Activated CD4-positive, alpha-beta T cell treated with anti-CD3 and anti-CD28 coated beads, Interleukin-2, amount 50 U/mL, for 24 hours (primary cell): ENCODE results near the gene PLPP3.
"Not testable (repeated sequence)": the region's sequence is repeated elsewhere in the genome, so short reads cannot be mapped to it uniquely, and the experiment has no call there.

Source experiments
- DNase-seq, 2 donors: peaks; one replicate each; pipeline ENCODE4 v3.0.0-alpha.2; 2020; ENCODE audit warnings: low read depth in 1 of 2, low spot score in 1 of 2

PLPP3 gene

DNA sequence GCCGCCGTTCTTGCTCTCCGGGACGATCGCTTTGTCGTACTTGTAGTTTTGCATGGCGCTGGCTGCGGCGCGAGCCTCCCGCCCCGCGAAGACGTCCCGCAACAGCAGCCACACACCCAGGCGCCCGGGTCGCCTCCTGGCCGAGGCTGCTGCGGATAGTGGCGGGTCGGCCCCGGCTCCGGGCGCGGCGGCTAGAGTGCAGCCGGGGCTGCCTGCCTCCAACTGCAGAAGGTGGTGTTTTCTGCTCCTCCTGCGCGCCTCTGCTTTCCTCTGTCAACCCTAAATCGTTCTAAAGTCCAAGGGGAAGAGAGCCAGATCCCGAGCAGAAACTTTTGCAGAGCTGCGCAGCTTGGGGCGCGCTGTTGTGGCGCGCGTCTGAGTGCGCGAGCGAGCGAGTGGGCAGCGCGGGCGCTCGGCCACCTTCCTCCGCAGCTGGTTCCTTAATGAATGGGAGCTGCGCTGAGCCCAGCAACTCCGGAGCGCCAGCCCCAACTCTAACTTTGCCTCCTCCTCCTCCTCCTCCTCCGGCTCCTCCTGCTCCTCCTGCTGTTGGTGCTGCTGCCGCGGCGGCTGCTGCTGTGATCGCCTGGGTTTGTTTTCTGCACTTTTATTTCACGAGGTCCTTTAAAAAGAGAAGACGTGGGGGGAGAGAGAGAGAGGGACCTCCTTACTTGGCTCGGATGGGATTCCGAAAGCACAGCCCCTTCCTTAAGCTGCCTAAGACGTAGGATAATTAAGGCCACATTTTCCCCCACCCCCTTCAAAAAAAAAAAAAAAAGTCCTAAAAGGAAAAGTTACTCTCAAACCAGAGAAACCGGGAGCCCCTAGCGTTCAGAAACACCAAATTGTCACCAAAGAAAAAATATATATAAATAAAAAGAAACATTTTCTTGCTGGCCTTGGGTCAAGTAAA lies at the start of gene PLPP3:
Gene PLPP3 (minus strand): TSS at position 601 of the 913 bp plus-strand sequence. CDS start 547 bp downstream, at position 54.
- no peak for DNase-seq

DNA sequence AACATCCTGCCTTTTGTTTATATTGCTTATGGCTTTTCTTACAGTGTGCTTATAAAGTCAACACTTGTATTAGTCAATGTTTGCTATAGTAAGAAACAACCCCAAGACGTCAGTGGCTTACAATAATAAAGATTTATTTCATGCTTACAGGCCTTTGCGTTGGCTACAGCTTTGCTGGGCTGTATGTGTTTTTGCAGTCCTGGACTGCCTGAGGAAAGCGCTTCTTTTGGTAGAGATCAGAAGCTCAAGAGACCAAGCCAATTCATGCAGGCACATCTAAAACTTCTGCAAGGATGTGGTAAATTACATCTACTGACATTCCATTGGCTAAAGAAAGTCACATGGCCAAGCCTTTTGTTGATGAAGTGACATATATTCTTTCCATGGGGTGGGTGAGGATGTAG lies 48.3 kb upstream of the PLPP3 start:
- DNase-seq: no peak

DNA sequence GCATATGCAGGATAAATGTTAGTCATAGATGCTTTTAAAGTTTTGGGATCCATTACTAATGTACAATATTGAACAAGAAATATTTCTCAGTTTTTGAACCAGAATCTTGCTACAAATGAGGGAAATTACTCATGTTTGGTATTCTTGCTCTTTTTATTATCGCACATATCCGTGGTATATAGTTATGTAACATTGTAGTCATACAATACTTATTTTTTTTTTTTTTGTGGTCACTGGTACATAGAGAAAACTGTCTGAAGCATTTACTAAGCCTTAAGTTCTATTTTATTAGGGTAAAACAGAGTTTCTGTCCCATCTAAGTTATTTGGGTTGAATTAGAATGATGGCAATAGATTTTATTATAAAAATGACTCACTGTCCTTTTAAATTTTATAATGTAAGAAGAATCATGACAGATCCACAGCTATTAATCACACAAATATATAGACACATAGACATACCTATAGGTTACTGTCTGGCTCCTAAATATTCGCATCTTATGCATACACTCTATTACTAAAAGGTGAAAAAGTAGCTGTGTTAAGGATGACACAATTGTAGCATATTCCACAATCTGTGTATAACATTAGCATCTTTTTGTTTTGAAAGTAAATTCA lies 47.8 kb upstream of the PLPP3 start:
- no peak for DNase-seq

DNA sequence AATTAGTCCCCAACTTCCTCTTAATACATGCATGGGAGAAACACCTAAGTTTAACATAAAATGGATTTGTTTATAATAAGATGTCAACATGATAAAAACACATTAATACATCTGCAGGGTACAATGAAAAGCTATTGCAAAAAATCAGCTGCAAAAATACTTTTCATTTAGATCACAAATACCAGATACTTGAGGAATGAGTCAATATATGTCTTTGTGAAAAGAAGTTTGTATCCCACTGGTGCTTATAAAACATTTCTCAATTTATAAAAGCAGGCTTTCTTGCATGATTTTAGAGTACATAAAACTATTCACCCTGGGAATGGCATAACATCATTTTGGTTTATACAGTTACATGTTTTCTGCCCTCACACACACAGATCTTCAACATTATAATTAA lies 47.2 kb upstream of the PLPP3 start:
- DNase-seq: no peak

DNA sequence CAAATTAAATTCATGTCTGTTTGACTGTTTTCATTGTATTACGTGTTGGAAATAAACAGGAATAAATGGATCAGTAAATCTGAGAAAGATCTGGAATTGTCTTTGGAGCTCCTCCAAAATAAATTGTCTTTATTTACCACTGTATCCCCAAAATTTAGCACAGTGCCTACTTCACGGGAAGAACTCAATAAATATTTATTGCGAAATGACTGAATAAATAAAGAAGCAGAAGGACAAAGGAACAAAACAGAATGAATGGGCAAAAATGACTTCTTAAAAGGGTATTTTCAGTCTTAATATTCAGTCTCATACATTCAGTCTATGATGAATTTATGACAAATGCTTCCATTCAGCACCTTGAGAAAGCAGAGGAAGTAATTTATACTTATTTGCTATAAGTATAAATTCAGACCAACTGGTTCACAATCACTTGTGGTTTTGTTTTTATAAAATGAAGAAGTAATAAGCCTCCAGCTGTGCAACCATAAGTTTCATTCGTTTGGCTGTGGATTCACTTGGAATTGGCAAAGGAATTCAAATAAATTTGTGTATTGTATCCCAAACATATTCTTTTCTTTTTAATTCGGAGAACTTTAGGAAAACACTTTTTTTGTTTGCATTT lies 46.6 kb upstream of the PLPP3 start:
- DNase-seq: no peak

DNA sequence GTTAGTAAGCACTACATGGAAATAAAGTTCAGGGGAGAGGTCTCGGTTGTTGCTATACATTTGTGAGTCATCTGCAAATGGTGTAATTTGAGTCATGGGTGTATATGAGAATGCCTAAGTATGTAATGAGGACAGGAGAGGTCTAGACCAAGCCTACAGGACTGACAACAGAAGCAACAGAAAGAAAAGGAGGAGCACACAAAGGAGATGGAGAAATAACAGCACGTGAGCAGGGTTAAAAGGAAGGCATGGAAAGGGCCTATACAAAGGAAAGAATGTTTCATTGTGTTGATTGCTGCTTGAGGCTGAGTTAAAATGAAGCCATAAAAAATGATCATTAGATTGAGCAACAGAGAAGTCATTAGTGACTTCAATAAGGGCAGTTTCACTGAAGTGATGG lies 37.8 kb upstream of the PLPP3 start:
- DNase-seq: no peak

DNA sequence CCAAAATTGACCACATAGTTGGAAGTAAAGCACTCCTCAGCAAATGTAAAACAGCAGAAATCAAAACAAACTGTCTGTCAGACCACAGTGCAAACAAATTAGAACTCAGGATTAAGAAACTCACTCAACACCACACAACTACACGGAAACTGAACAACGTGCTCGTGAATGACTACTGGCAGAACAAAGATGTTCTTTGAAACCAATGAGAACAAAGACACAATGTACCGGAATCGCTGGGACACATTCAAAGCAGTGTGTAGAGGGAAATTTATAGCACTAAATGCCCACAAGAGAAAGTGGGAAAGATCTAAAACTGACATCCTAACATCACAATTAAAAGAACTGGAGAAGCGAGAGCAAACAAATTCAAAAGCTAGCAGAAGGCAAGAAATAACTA lies 31.4 kb upstream of the PLPP3 start:
- DNase-seq: not testable (repeated sequence)

DNA sequence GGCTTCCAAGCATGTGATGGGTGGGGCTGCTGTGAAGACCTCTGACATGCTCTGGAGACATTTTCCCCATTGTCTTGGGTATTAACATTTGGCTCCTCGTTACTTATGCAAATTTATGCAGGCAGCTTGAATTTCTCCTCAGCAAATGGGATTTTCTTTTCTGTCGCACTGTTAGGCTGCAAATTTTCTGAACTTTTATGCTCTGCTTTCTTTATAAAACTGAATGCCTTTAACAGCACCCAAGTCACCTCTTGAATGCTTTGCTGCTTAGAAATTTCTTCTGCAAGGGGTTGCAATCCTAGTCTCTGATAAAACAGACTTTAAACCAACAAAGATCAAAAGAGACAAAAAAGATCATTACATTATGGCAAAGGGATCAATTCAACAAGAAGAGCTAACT lies 30.7 kb upstream of the PLPP3 start:
- not testable (repeated sequence) for DNase-seq

DNA sequence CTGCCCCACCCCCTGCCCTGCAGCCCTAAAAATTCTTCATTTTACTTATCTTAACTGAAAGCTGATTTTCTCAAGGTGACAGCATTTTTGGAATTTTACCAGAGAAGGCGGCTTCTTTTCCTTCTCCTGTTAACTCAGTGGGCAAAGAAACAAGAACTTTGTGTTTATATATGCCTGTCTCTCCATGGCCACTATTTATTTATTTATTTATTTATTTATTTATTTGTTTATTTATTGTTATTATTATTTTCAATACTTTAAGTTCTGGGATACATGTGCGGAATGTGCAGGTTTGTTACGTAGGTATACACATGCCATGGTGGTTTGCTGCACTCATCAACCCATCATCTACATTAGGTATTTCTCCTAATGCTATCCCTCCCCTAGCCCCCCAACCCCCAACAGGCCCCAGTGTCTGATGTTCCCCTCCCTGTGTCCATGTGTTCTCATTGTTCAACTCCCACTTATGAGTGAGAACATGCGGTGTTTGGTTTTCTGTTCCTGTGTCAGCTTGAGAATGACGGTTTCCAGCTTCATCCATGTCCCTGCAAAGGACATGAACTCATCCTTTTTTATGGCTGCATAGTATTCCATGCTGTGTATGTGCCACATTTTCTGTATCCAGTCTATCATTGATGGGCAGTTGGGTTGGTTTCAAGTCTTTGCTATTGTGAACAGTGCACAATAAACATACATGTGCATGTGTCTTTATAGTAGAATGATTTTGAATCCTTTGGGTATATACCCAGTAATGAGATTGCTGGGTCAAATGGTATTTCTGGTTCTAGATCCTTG lies 16.2 kb upstream of the PLPP3 start:
- DNase-seq: not testable (repeated sequence)

DNA sequence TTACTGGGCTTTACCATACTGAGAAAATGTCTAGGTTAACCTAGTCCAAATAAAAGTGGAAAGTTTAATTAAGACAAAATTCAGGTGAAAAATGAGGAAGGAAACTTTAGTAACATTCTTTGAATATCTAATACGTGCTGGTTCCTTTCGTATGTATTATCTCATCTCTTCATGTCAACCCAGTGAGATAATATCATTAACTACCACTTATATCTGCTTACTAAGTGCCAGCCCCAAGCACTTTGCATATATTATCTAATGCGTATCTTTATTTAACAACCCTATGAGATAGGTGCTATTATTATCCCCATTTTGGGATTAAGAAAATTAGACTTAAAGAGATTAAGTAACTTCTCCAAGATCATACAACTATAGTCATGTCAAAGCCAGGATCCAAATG lies 12.5 kb upstream of the PLPP3 start:
- DNase-seq: no peak

DNA sequence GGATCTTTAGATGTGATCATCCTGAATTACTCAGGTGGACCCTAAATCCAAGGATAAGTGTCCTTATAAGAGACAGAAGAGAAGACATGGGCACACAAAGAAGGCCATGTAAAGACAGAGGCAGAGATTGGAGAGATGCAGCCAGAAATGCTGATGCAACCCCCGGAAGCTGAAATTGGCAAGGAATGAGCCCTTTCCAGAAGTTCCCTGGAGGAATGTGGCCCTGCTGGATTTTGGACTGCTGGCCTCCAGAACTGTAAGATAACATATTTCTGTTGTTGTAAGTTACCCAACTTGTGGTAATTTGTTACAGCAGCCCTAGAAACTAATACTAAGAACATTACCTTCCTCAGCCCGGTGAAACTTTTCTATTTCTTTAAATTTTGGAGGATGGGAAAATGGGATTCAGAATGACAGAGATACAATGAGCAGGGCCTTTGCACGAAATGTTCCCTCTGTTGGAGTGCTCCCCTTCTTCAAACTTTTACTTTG lies 11.2 kb upstream of the PLPP3 start:
- no peak for DNase-seq

DNA sequence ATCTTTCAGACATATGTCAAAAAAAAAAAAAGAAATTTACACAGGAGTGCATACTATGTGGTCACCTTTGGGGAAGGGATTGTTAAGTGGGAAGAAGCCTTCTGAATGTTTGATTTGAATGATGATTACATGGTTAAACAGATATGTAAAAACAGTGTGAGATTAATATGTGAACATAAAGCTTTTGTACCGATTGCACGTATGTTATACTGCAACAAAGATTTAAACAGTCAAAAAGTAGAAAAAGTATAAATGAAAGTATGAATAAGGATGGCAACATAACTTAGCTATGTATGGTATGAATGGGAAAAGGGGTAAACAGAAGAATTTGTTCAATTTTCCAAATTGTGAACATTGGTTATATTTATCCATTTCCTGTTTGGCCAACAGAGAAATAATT lies 10.0 kb upstream of the PLPP3 start:
- no peak for DNase-seq

DNA sequence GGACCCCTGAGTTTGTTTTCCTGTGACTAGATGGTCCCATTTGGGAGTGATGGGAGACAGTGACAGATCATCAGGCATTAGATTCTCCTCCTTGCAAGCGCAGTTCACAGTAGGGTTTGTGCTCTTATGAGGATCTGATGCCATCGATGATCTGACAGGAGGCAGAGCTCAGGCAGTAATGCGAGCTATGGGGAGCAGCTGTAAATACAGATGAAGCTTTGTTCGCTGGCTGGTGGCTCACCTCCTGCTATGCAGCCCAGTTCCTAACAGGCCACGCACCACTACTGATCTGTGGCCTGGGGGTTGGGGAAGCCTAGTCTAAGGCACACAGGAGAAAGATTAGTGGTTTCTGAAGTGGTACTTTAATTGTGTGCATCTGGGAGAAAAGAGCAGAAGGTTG lies 7.1 kb upstream of the PLPP3 start:
- no peak for DNase-seq

DNA sequence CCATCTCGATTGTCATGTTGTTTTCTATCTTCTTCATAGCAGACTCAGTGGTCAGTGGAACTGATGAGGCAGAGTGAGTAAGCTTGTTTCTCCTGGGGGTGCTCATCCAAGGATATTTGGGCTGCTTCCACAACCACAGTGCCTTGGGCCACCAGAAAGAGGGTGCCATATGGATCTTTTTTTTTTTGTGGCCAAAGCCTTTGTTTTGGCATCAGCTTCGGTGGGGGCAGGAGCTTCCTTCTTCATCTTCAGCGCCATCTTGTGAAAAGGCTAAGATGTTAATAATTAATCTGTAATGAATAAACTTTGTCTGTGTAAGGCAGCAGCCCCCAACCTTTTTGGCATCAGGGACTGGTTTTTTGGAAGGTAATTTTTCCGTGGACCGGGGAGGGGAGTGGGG lies 6.6 kb upstream of the PLPP3 start:
- DNase-seq: no peak

DNA sequence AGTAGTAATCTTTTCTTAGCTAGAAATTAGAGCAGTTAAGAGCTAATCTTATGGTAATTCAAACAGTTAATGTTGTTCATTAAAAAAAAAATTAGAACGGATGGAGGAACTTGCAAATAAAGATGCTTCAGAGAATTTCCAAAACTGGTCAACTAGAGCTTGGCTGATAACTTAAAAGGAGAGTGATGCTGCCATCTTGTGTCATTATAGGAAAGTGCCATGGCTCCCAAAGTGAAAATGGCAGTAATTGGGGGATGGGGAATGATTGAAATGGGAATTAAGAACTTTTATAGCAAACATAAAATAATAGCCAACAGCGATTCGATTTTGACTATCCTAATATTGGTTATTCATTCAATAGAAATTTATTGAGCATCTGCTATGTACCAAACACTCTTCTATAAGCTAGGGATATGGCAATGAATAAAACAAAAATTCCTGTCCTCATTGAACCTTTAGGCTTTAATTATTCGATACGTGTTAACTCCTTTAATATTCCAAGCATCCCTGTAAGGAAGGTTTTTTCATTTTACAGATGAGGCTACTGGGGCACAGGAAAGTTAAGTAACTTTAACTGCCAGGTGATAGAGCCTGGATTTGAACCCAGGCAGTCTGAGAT lies 5.7 kb upstream of the PLPP3 start:
- no peak for DNase-seq

DNA sequence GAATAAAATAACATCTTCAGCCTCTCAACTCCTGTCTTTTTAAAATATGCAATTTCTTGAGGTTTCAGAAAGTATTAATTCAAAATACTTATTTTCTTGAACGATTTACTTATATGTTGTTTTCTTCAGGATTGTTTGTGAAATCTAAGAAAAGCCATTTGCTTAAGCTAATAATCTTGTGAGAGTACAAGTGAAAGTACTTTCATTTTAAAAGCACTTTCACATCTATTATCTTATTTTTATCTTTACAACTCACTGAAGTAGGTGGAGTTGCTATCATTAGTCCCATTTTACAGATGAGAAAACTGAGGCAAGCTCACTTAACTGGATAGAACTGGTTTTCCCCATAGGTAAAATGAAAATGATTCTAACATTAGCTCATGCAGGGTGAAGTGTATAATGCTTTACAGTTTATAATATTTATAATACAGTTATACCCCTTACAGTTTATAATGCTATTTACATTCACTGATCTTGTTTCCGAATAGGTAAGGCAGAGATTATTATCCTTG lies 4.7 kb upstream of the PLPP3 start:
- no peak for DNase-seq

DNA sequence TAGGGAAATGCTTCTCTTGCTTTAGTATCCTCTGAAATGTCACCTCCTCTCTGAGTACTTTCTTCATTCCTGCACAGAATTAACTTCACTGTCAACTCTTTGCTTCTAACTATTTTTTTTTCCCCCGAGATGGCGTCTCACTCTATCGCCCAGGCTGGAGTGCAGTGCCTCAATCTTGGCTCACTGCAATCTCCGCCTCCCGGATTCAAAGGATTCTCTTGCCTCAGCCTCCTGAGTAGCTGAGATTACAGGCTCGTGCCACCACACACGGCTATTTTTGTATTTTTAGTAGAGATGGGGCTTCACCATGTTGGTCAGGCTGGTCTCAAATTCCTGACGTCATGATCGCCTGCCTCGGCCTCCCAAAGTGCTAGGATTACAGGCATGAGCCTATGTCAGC lies 1.4 kb upstream of the PLPP3 start:
- no peak for DNase-seq

DNA sequence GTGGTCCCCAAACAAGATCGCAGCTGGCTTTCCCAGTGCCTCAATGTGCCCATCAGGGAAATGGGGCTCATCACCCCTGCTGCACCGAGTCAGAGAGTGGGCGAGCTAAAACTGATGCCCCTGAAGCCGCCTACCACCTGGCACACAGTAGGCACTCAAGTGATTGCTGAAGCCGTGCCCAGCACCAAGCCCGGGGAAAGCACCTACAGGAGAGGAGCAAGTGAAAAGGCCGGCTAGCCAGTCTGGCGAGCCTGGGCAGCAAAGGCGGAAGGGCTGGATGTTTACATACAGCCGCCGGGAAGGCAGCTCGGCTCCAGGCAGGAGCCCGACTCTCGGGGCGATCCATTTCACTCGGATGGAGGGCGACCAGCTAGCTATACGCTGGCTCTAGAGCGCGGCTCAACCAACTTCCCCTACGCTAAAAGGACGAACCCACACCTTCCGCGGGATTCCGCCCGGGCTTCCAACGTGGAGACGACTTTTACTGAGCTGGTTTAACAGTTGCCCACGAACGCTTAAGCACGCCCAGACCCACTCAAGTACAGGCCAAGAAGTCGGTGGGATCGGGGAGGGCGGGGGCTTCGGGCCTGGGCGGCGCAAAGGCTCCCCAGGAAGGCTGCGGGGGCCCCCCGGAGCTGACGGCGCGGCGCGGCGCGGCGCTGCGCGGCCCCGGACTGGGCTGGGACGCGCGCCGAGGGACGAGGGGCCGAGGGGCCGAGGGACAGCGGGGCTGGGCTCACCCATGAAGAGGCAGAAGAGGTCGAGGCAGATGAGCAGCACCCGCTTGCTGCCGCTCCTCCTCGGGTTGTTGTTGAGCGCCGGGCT lies 1.0 kb downstream of the PLPP3 start:
- no peak for DNase-seq

DNA sequence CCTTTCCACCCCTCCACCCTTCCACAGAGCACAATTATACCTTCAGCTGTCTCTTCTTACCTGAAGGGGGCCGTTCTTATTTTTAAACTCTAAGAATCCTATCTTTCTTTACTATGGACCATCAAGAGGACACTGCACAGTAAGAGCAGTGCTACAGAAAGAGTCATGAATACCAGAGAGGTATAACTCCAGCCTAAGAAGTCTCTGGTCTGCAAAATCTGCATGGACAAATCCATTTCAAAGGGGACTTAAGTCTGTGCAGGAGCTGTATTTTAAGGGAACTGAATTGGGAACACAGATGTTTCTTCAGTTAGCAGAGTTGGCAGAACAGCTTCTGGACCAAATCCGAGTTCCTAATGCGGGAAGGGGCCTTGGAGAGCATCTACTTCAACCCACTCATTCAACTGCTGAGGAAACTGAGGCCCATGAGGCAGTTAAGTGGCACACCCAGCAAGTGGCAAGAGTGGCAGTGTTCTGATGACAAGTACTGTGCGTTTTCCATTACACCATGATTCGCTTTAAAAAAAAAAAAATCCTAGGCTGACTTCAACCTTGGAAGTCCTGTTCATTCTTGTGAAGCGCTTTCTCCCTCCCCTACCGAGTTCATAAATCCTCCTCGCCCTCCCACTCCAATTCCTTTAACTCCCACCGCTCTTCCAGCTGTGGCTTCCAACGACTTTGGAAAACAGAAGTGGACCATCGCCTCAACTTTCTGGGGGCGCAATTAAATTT lies 1.8 kb downstream of the PLPP3 start:
- no peak for DNase-seq
